Gastroesophageal sphincter (tissue), 3 donors: ENCODE results near the gene RUNX3.

Experiments
- CTCF ChIP-seq, 4 experiments: fragments of 200-600 bp in 2 of 4; fragments of 450-650 bp in 2 of 4; sonication (generic) in 1 of 4; IDR thresholded peaks; one replicate each; pipeline ENCODE4 v1.5.1; 2017 to 2019; ENCODE audit warnings: antibody characterized with exemption in 4 of 4, mild to moderate bottlenecking in 2 of 4, moderate library complexity in 2 of 4
- EP300 ChIP-seq: sonication (generic); formaldehyde crosslinking; IDR thresholded peaks from one replicate; pipeline ENCODE4 v1.6.1; 2017; ENCODE audit warnings: antibody characterized with exemption, mild to moderate bottlenecking
- POLR2A ChIP-seq, 2 donors: fragments of 450-650 bp; IDR thresholded peaks; one replicate each; pipeline ENCODE4 v1.6.1; 2017; ENCODE audit warnings: antibody characterized with exemption in 2 of 2, mild to moderate bottlenecking in 2 of 2, moderate library complexity in 1 of 2
- POLR2AphosphoS5 ChIP-seq: sonication (generic); formaldehyde crosslinking; IDR thresholded peaks from one replicate; pipeline ENCODE4 v1.6.1; 2017; ENCODE audit warnings: antibody characterized with exemption

- TF ChIP-seq POLR2A (IDR thresholded peaks at IDR 0.05) (no peak), CTCF (IDR thresholded peaks at IDR 0.05) (no peak), EP300 (no peak), POLR2AphosphoS5 (no peak)
Observed at GRCh38 chr1:24850328-24850920, 79.7 kb downstream of the RUNX3 start.
